ENCODE results near the gene SFXN5. TPM values are rescaled to one million over a fixed set of nuclear protein-coding genes. Genes with fewer than 3 reads are reported as not detected.
A peak's percentile ranks its signal among the peaks of the same experiment; 100 is the strongest.

Gene SFXN5
- total RNA-seq, 1 donor from 2014 or later: 14.1 TPM

- no peaks in the 10 kb centered on the region for H3K4me1 Mint-ChIP-seq
- intact Hi-C loops (cut with micrococcal nuclease): no loop called here
- H3K36me3 Mint-ChIP-seq (ENCODE audit: low read depth): no peaks in the 10 kb centered on the region
- H3K27me3 Mint-ChIP-seq: peaks cover 45% of the 10 kb centered on the region
- H3K9me3 Mint-ChIP-seq: no peaks in the 10 kb centered on the region
- peak; percentile 53 for DNase-seq
- no peak overlapping the region for H3K27ac Mint-ChIP-seq
- H3K4me3 Mint-ChIP-seq: no peak overlapping the region
These were observed 173.0 kb downstream of the SFXN5 start for GRCh38 chr2:72898585-72898906.

- Mint-ChIP-seq H3K27ac (no peak overlapping the region), H3K9me3 (no peaks in the 10 kb centered on the region), H3K27me3 (peaks cover 42% of the 10 kb centered on the region), H3K4me1 (no peaks in the 10 kb centered on the region), H3K36me3 (ENCODE audit: low read depth) (no peaks in the 10 kb centered on the region), H3K4me3 (no peak overlapping the region)
- peak; percentile 49 for DNase-seq
- intact Hi-C loops (cut with micrococcal nuclease): no loop called here
These were observed 173.5 kb downstream of the SFXN5 start for GRCh38 chr2:72897785-72898584.

GRCh38 chr2:72896446-72896845 is 175.1 kb downstream of the SFXN5 start:
- no peak overlapping the region for H3K27ac Mint-ChIP-seq
- peaks cover 33% of the 10 kb centered on the region for H3K27me3 Mint-ChIP-seq
- DNase-seq: no peak
- H3K9me3 Mint-ChIP-seq: no peaks in the 10 kb centered on the region
- no peaks in the 10 kb centered on the region for H3K4me1 Mint-ChIP-seq
- intact Hi-C loops (cut with micrococcal nuclease): no loop called here
- H3K36me3 Mint-ChIP-seq (ENCODE audit: low read depth): no peaks in the 10 kb centered on the region
- H3K4me3 Mint-ChIP-seq: no peak overlapping the region

- Mint-ChIP-seq H3K4me3 (no peak overlapping the region), H3K27ac (no peak overlapping the region)
These were observed 175.7 kb downstream of the SFXN5 start for GRCh38 chr2:72895759-72896281.

GRCh38 chr2:72895154-72895553 is 176.4 kb downstream of the SFXN5 start:
- intact Hi-C loops (cut with micrococcal nuclease): no loop called here
- Mint-ChIP-seq H3K9me3 (no peaks in the 10 kb centered on the region), H3K4me3 (no peak overlapping the region), H3K27ac (no peak overlapping the region), H3K4me1 (no peaks in the 10 kb centered on the region), H3K27me3 (peaks cover 23% of the 10 kb centered on the region), H3K36me3 (ENCODE audit: low read depth) (no peaks in the 10 kb centered on the region)
- peak; percentile 55 for DNase-seq

More at GRCh38 chr2:72895759-72896281, 175.7 kb downstream of the SFXN5 start:
- DNase-seq: peak; percentile 53
- H3K27me3 Mint-ChIP-seq: peaks cover 28% of the 10 kb centered on the region
- H3K4me1 Mint-ChIP-seq: no peaks in the 10 kb centered on the region
- H3K36me3 Mint-ChIP-seq (ENCODE audit: low read depth): no peaks in the 10 kb centered on the region
- intact Hi-C loops (cut with micrococcal nuclease): no loop called here
- H3K9me3 Mint-ChIP-seq: no peaks in the 10 kb centered on the region

- peaks cover 26% of the 10 kb centered on the region for H3K27me3 Mint-ChIP-seq
- intact Hi-C loops (cut with micrococcal nuclease): loop anchor here (5.0 kb wide), 1 partner anchor 268 kb away; no protein-coding TSS in a partner anchor
- no peak overlapping the region for H3K27ac Mint-ChIP-seq
- H3K9me3 Mint-ChIP-seq: no peaks in the 10 kb centered on the region
- H3K4me1 Mint-ChIP-seq: no peaks in the 10 kb centered on the region
- no peak overlapping the region for H3K4me3 Mint-ChIP-seq
- no peaks in the 10 kb centered on the region for H3K36me3 Mint-ChIP-seq (ENCODE audit: low read depth)
- DNase-seq: no peak
These were observed 177.0 kb downstream of the SFXN5 start for GRCh38 chr2:72894514-72894913.

GRCh38 chr2:72893594-72894319 is 177.8 kb downstream of the SFXN5 start:
- Mint-ChIP-seq H3K9me3 (no peaks in the 10 kb centered on the region), H3K36me3 (ENCODE audit: low read depth) (no peaks in the 10 kb centered on the region), H3K4me3 (no peak overlapping the region), H3K27me3 (peaks cover 26% of the 10 kb centered on the region), H3K27ac (no peak overlapping the region), H3K4me1 (no peaks in the 10 kb centered on the region)
- peak; percentile 82 for DNase-seq
- intact Hi-C loops (cut with micrococcal nuclease): loop anchor here (2.0 to 5.0 kb wide), 2 partner anchors 177 to 269 kb away; partner anchors contain the start of gene SFXN5

- no peaks in the 10 kb centered on the region for H3K36me3 Mint-ChIP-seq (ENCODE audit: low read depth)
- peak; percentile 88 for DNase-seq
- intact Hi-C loops (cut with micrococcal nuclease): loop anchor here (1.0 to 5.0 kb wide), 4 partner anchors 81 to 285 kb away; partner anchors contain the start of gene SFXN5
These were observed 178.9 kb downstream of the SFXN5 start for GRCh38 chr2:72892506-72893173.

More at GRCh38 chr2:72892506-72893173, 178.9 kb downstream of the SFXN5 start:
- no peaks in the 10 kb centered on the region for H3K9me3 Mint-ChIP-seq
- H3K27me3 Mint-ChIP-seq: peaks cover 24% of the 10 kb centered on the region
- no peak overlapping the region for H3K27ac Mint-ChIP-seq
- no peak overlapping the region for H3K4me3 Mint-ChIP-seq
- H3K4me1 Mint-ChIP-seq: no peaks in the 10 kb centered on the region

Other genes starting within 250 kb of the SFXN5 start
- gene EXOC6B, start 245.7 kb downstream of the SFXN5 start, total RNA-seq: 7.8 and 8.4 TPM in 2 replicates
- 12.6 and 12.8 TPM in 2 replicates for gene SPR, start 184.3 kb downstream of the SFXN5 start, total RNA-seq
- gene EMX1, start 154.2 kb downstream of the SFXN5 start, total RNA-seq: 0.09 TPM in 1 of 2 replicates, not detected in the other
- gene RAB11FIP5, start 41.2 kb upstream of the SFXN5 start, total RNA-seq: 13.4 and 13.8 TPM in 2 replicates
- gene NOTO, start 130.9 kb upstream of the SFXN5 start, total RNA-seq: not detected in 2 replicates
- 56.7 and 62.7 TPM in 2 replicates for gene SMYD5, start 142.5 kb upstream of the SFXN5 start, total RNA-seq
- gene PRADC1, start 161.5 kb upstream of the SFXN5 start, total RNA-seq: 14.8 and 15.9 TPM in 2 replicates
- gene CCT7, start 162.6 kb upstream of the SFXN5 start, total RNA-seq: 680 and 696 TPM in 2 replicates
- gene FBXO41, start 212.8 kb upstream of the SFXN5 start, total RNA-seq: 32.2 and 33.8 TPM in 2 replicates
- gene EGR4, start 221.8 kb upstream of the SFXN5 start, total RNA-seq: 1.2 and 1.5 TPM in 2 replicates

Measured in activated CD4-positive, alpha-beta T cell treated with anti-CD3 and anti-CD28 coated beads, Interleukin-2, amount 10 ng/mL, durations not matched to agents 24 days and 14 days (primary cell).